ENCODE results near the gene EFCAB14. TPM values are rescaled to one million over a fixed set of nuclear protein-coding genes. Genes with fewer than 3 reads are reported as not detected.
"Not testable (repeated sequence)": the region's sequence is repeated elsewhere in the genome, so short reads cannot be mapped to it uniquely, and the experiment has no call there.

EFCAB14 gene
- total RNA-seq, 2 experiments from 2014 or later = 39.6 to 41.6 TPM

DNA sequence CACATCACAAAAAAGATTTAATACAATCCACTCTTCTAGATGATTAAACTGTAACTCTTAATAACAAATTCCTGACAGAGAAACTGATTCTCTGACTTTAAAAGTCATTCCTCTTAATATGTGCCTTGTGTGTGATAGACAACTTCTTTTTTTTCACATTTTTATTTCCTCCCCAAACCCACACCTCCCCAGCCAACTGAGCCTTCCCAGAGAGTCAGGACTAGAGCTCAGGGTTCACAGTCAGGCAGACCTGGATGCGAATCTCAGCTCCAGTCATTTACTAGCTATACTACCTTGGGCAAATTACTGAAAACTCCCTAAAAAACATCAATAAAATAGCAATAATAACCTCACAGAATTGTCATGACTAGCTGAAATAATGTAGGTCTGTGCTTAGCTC lies 64.9 kb downstream of the EFCAB14 start:
- CTCF ChIA-PET = interaction anchor here (1.4 to 1.9 kb wide), 2 partner anchors 47 to 71 kb away, joined by 3 to 5 read pairs; no protein-coding TSS in a partner anchor
- Mint-ChIP-seq H3K27me3 (no peaks in the 10 kb centered on the region), H3K36me3 (ENCODE audit: low read depth) (peaks cover 56% of the 10 kb centered on the region), H3K27ac (no peak overlapping the region), H3K4me1 (ENCODE audit: low read depth) (peaks cover 18% of the 10 kb centered on the region), H3K4me3 (no peak overlapping the region), H3K9me3 (peaks cover 11% of the 10 kb centered on the region)
- intact Hi-C loops (cut with micrococcal nuclease) = no loop called here
- DNase-seq = no peak
- POLR2A ChIA-PET = interaction anchor here (1.0 kb wide), 1 partner anchor 15 kb away, joined by 3 read pairs; no protein-coding TSS in a partner anchor
- ATAC-seq = no peak
- TF ChIP-seq CTCF (IDR thresholded peaks at IDR 0.05) = no peak

DNA sequence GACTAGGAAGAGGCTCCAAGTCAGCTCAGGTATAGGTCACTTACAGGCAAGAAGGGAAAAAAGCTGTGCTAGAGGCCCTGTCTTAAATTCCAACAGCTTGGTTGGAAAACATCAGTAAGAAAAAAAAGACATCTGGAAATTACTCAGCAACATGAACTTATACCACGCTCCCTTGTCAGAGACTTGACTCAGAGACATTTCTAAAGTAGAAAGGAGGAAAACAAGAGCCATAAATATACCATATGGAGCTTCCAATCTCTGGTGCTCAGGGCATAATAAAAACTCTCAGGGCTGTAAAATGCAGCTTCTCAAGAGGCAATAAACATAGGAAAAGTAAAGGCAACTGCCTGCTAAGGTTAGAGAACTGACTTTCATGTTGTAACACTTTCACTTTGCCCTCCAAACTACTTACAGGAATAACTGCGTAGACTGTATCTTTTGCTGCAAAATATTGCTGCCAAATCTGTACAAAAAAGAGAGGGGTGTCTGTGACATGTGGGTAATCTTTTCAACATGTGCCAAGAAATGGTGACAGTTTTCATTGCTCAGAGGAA lies 65.4 kb downstream of the EFCAB14 start:
- H3K4me1 Mint-ChIP-seq (ENCODE audit: low read depth) = peaks cover 17% of the 10 kb centered on the region
- ChIA-PET CTCF (interaction anchor here (1.1 to 1.9 kb wide), 3 partner anchors 47 to 74 kb away, joined by 3 to 5 read pairs (median 3); no protein-coding TSS in a partner anchor), POLR2A (no interaction called here)
- H3K27ac Mint-ChIP-seq = peak overlapping the region; percentile 25
- TF ChIP-seq CTCF (IDR thresholded peaks at IDR 0.05) = no peak
- no peaks in the 10 kb centered on the region for H3K27me3 Mint-ChIP-seq
- intact Hi-C loops (cut with micrococcal nuclease) = no loop called here
- no peak overlapping the region for H3K4me3 Mint-ChIP-seq
- peaks cover 59% of the 10 kb centered on the region for H3K36me3 Mint-ChIP-seq (ENCODE audit: low read depth)
- DNase-seq (no peak), ATAC-seq (peak; percentile 20)
- peaks cover 11% of the 10 kb centered on the region for H3K9me3 Mint-ChIP-seq

DNA sequence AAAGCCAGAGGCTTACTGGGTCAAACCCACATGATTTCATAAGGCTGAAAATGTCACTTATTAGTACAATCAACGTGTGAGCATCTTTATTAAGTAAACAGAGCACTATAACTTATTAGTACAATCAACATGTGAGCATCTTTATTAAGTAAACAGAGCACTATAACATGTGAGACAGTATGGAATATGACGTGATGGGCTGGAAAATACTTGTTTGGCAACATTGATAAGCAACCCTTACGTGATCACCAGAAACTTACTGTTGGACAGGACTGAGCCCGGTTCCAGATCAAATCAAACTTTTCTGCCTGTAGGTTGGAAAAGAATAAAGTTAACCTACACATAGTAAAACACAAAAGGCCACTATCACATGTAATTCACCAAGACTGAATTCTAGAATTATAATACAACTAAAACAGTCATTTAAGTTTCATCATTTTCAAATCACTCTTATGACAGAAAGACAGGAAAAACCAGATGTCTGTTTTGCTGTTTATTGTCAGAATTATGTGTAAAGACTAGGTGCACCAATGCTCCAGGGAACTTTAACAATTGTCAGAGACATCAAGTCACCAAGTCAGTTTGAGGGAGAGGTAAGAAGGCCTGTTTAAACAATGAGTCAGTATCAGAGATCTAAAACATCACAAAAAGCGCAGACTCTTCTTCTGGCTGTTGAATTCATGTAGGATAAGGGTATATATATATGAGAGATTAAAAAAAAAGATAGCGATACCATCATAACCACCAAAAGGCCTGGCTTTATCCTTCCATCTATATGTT lies 66.4 kb downstream of the EFCAB14 start:
- ChIA-PET CTCF (interaction anchor here (1.1 to 1.4 kb wide), 3 partner anchors 8 to 75 kb away, joined by 3 to 4 read pairs (median 3); no protein-coding TSS in a partner anchor), POLR2A (no interaction called here)
- no peak for DNase-seq
- Mint-ChIP-seq H3K4me1 (ENCODE audit: low read depth) (peaks cover 11% of the 10 kb centered on the region), H3K36me3 (ENCODE audit: low read depth) (peaks cover 58% of the 10 kb centered on the region), H3K4me3 (no peak overlapping the region), H3K27me3 (no peaks in the 10 kb centered on the region), H3K9me3 (peaks cover 11% of the 10 kb centered on the region), H3K27ac (no peak overlapping the region)
- intact Hi-C loops (cut with micrococcal nuclease) = no loop called here
- ATAC-seq = no peak
- no peak for TF ChIP-seq CTCF (IDR thresholded peaks at IDR 0.05)

DNA sequence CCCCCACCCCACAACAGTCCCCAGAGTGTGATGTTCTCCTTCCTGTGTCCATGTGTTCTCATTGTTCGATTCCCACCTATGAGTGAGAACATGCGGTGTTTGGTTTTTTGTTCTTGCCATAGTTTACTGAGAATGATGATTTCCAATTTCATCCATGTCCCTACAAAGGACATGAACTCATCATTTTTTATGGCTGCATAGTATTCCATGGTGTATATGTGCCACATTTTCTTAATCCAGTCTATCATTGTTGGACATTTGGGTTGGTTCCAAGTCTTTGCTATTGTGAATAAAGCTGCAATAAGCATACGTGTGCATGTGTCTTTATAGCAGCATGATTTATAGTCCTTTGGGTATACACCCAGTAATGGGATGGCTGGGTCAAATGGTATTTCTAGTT lies 67.8 kb downstream of the EFCAB14 start:
- H3K4me3 Mint-ChIP-seq; H3K27me3 Mint-ChIP-seq; POLR2A ChIA-PET; DNase-seq; ATAC-seq; H3K27ac Mint-ChIP-seq; intact Hi-C loops (cut with micrococcal nuclease): not testable (repeated sequence)
- Mint-ChIP-seq H3K36me3 (ENCODE audit: low read depth) (peaks cover 66% of the 10 kb centered on the region), H3K9me3 (peaks cover 11% of the 10 kb centered on the region), H3K4me1 (ENCODE audit: low read depth) (peaks cover 12% of the 10 kb centered on the region)
- CTCF ChIA-PET = interaction anchor here (1.3 kb wide), 1 partner anchor 10 kb away, joined by 4 read pairs; no protein-coding TSS in a partner anchor

DNA sequence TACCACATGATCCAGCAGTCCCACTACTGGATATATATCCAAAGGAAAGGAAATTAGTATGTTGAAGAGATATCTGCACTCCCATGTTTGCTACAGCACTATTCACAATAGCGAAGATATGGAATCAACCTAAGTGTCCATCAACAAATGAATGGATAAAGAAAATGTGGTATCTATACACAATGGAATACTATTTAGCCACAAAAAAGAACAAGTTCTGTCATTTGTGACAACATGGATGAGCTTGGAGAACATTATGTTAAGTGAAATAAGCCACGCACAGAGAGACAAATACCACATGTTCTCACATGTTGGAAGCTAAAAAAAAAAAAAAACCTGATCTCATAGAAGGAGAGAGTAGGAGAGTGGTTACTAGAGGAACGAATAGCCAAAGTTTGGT lies 68.4 kb downstream of the EFCAB14 start:
- no peak overlapping the region for H3K4me3 Mint-ChIP-seq
- DNase-seq = no peak
- no peak for TF ChIP-seq CTCF (IDR thresholded peaks at IDR 0.05)
- no peak for ATAC-seq
- intact Hi-C loops (cut with micrococcal nuclease) = no loop called here
- H3K36me3 Mint-ChIP-seq (ENCODE audit: low read depth) = peaks cover 59% of the 10 kb centered on the region
- CTCF ChIA-PET = no interaction called here
- no peak overlapping the region for H3K27ac Mint-ChIP-seq
- H3K27me3 Mint-ChIP-seq = no peaks in the 10 kb centered on the region
- peaks cover 12% of the 10 kb centered on the region for H3K4me1 Mint-ChIP-seq (ENCODE audit: low read depth)
- POLR2A ChIA-PET = no interaction called here
- peaks cover 11% of the 10 kb centered on the region for H3K9me3 Mint-ChIP-seq
